DOHH2 (cell line): ENCODE results near the gene EXTL1.

ENCODE experiments used
- EZH2phosphoT487 ChIP-seq: fragments of 200-600 bp; sonication (generic); IDR thresholded peaks from 2 replicates; pipeline ENCODE4 v1.6.1; 2017; ENCODE audit warnings: borderline replicate concordance, mild to moderate bottlenecking, antibody characterized with exemption, low read length, moderate library complexity, mixed read lengths
- TF ChIP-seq, protein P1 (sequence below): fragments of 200-600 bp; sonication (generic); IDR thresholded peaks from one replicate; pipeline ENCODE4 v1.5.1; 2014; ENCODE audit warnings: antibody characterized with exemption, mild to moderate bottlenecking, low read depth, low read length; ENCODE audit not compliant: poor library complexity, severe bottlenecking

DNA sequence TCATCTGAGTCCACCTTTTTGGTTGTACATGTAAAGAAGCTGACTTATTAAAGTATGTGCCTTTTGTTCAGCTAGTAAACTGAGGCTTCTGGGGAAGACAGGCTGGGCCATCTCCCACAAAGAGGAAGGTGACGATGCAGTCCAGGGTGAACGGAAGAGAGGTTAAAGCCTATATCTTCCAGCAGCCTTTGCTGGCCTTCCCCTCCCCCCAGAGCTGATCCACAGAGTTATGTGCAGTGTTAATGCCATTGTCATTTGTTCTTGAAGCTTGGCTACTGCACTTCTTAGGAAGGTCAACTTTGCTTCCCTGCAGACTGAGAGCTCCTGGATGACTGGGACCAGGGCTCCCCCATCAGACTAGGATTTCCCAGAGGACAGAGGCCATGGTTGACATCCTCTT lies 22.2 kb downstream of the EXTL1 start:
- TF ChIP-seq, protein P1, sequence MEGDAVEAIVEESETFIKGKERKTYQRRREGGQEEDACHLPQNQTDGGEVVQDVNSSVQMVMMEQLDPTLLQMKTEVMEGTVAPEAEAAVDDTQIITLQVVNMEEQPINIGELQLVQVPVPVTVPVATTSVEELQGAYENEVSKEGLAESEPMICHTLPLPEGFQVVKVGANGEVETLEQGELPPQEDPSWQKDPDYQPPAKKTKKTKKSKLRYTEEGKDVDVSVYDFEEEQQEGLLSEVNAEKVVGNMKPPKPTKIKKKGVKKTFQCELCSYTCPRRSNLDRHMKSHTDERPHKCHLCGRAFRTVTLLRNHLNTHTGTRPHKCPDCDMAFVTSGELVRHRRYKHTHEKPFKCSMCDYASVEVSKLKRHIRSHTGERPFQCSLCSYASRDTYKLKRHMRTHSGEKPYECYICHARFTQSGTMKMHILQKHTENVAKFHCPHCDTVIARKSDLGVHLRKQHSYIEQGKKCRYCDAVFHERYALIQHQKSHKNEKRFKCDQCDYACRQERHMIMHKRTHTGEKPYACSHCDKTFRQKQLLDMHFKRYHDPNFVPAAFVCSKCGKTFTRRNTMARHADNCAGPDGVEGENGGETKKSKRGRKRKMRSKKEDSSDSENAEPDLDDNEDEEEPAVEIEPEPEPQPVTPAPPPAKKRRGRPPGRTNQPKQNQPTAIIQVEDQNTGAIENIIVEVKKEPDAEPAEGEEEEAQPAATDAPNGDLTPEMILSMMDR: no peak
- TF ChIP-seq EZH2phosphoT487: no peak
